ENCODE results near the gene CABLES2.

The CABLES2 gene

GRCh38 chr20:62407221-62407992 is at the start of gene CABLES2:
TSS of gene CABLES2 (minus strand) at chr20:62407285. CDS start at chr20:62407276, 9 bp downstream.
- peak; percentile 87 for DNase-seq

- no peak for DNase-seq
Measured at GRCh38 chr20:62455929-62456328, 48.8 kb upstream of the CABLES2 start.

- DNase-seq, result no peak
Measured at GRCh38 chr20:62454904-62455636, 48.0 kb upstream of the CABLES2 start.

- DNase-seq, result no peak
Measured at GRCh38 chr20:62453186-62453808, 46.2 kb upstream of the CABLES2 start.

GRCh38 chr20:62452475-62453095 is 45.5 kb upstream of the CABLES2 start:
- DNase-seq, result no peak

GRCh38 chr20:62451970-62452369 is 44.9 kb upstream of the CABLES2 start:
- DNase-seq, result no peak

GRCh38 chr20:62451156-62451767 is 44.2 kb upstream of the CABLES2 start:
- DNase-seq, result no peak

GRCh38 chr20:62449951-62450691 is 43.0 kb upstream of the CABLES2 start:
- DNase-seq, result no peak

- no peak for DNase-seq
Measured at GRCh38 chr20:62448788-62449187, 41.7 kb upstream of the CABLES2 start.

GRCh38 chr20:62448038-62448437 is 41.0 kb upstream of the CABLES2 start:
- no peak for DNase-seq

GRCh38 chr20:62446888-62447869 is 40.1 kb upstream of the CABLES2 start:
- no peak for DNase-seq

- no peak for DNase-seq
Measured at GRCh38 chr20:62446481-62446880, 39.4 kb upstream of the CABLES2 start.

GRCh38 chr20:62445553-62446340 is 38.7 kb upstream of the CABLES2 start:
- DNase-seq, result no peak

- no peak for DNase-seq
Measured at GRCh38 chr20:62444286-62444685, 37.2 kb upstream of the CABLES2 start.

GRCh38 chr20:62441987-62442539 is 35.0 kb upstream of the CABLES2 start:
- no peak for DNase-seq

- no peak for DNase-seq
Measured at GRCh38 chr20:62439218-62439617, 32.1 kb upstream of the CABLES2 start.

- no peak for DNase-seq
Measured at GRCh38 chr20:62437927-62438326, 30.8 kb upstream of the CABLES2 start.

- DNase-seq, result no peak
Measured at GRCh38 chr20:62437496-62437895, 30.4 kb upstream of the CABLES2 start.

- no peak for DNase-seq
Measured at GRCh38 chr20:62436692-62437091, 29.6 kb upstream of the CABLES2 start.

All from amniotic stem cell (primary cell).